SK-N-SH (cell line): ENCODE results near the gene ZNF275. TPM values are rescaled to one million over a fixed set of nuclear protein-coding genes. Genes with fewer than 3 reads are reported as not detected.

Experiments
- CTCF ChIA-PET: fragments of 300-600, 350-600 bp; formaldehyde crosslinking; extraction: SDS; loops from one replicate; lab custom pipeline; 2021; lab: Yijun Ruan, JAX
- POLR2A ChIA-PET: fragments of 350-600 bp; sonication (Branson Sonifier 250); formaldehyde crosslinking; extraction: SDS; loops from one replicate; lab custom pipeline; 2020; ENCODE audit warnings: antibody characterized with exemption, inconsistent platforms; lab: Yijun Ruan, JAX
- DNase-seq: peaks from one replicate; pipeline ENCODE4 v3.0.0; 2012
- H2AFZ ChIP-seq: fragments of 200-600 bp; sonication (generic); 2 replicates; pipeline ENCODE4 v1.8.1; 2016; ENCODE audit warnings: antibody characterized with exemption, mild to moderate bottlenecking, low read depth
- H3F3A ChIP-seq: fragments of 200-600 bp; sonication (generic); replicated peaks from 2 replicates; pipeline ENCODE3; 2016; ENCODE audit warnings: antibody characterized with exemption, mild to moderate bottlenecking; ENCODE audit not compliant: insufficient read depth
- H3K27ac ChIP-seq, 2 experiments: fragments of 200-500 bp in 1 of 2; fragments of 200-600 bp in 1 of 2; sonication (Bioruptor generic) in 1 of 2; sonication (generic), shearing (Covaris generic) in 1 of 2; 2 replicates each; pipeline versions ENCODE4 v1.5.1 to v1.6.1; 2014 to 2016; ENCODE audit warnings: low read depth in 2 of 2, inconsistent platforms in 1 of 2, low read length in 1 of 2, mild to moderate bottlenecking in 1 of 2, mixed read lengths in 1 of 2
- H3K27me3 ChIP-seq: fragments of 200-600 bp; sonication (generic), shearing (Covaris generic); 2 replicates; pipeline ENCODE4 v1.6.1; 2016; ENCODE audit warnings: mixed run types; ENCODE audit not compliant: insufficient read depth
- H3K36me3 ChIP-seq, 2 experiments: fragments of 200-500 bp in 1 of 2; fragments of 200-600 bp in 1 of 2; sonication (Bioruptor generic) in 1 of 2; sonication (generic) in 1 of 2; replicated peaks in 1 of 2; 2 replicates each; pipeline versions ENCODE3 to v1.5.1; 2014 to 2016; ENCODE audit warnings: low read length in 1 of 2, mild to moderate bottlenecking in 1 of 2; ENCODE audit not compliant: insufficient read depth in 2 of 2, control insufficient read depth in 1 of 2
- H3K4me1 ChIP-seq, 2 experiments: fragments of 200-500 bp in 1 of 2; fragments of 200-600 bp in 1 of 2; sonication (Bioruptor generic) in 1 of 2; sonication (generic), shearing (Covaris generic) in 1 of 2; 2 replicates each; pipeline versions ENCODE4 v1.5.1 to v1.6.1; 2014 to 2016; ENCODE audit warnings: low read depth in 1 of 2, low read length in 1 of 2, mixed run types in 1 of 2; ENCODE audit not compliant: insufficient read depth in 2 of 2, control insufficient read depth in 1 of 2
- H3K4me2 ChIP-seq: fragments of 200-600 bp; sonication (generic), shearing (Covaris generic); 2 replicates; pipeline ENCODE4 v1.6.1; 2017; ENCODE audit warnings: mixed run types
- H3K4me3 ChIP-seq, 2 experiments: fragments of 200-500 bp in 1 of 2; fragments of 200-600 bp in 1 of 2; sonication (Bioruptor generic) in 1 of 2; sonication (generic), shearing (Covaris generic) in 1 of 2; 2 replicates each; pipeline versions ENCODE4 v1.5.1 to v1.8.1; 2014 to 2016; ENCODE audit warnings: low read depth in 2 of 2, inconsistent platforms in 1 of 2, low read length in 1 of 2, mild to moderate bottlenecking in 1 of 2, mixed read lengths in 1 of 2, moderate library complexity in 1 of 2
- H3K79me2 ChIP-seq: fragments of 200-600 bp; sonication (generic); 2 replicates; pipeline ENCODE4 v1.8.1; 2017; ENCODE audit warnings: mild to moderate bottlenecking; ENCODE audit not compliant: insufficient read depth
- H3K9ac ChIP-seq: fragments of 200-600 bp; sonication (generic); 2 replicates; pipeline ENCODE4 v1.6.1; 2017; ENCODE audit warnings: mixed run types
- H3K9me2 ChIP-seq: fragments of 200-600 bp; sonication (generic); 2 replicates; pipeline ENCODE4 v1.6.1; 2017; ENCODE audit warnings: mixed run types
- H3K9me3 ChIP-seq: fragments of 200-600 bp; sonication (generic); 2 replicates; pipeline ENCODE4 v1.6.1; 2017; ENCODE audit warnings: mixed run types, mild to moderate bottlenecking, moderate library complexity
- H4K20me1 ChIP-seq: fragments of 200-600 bp; sonication (generic); 2 replicates; pipeline ENCODE4 v1.6.1; 2017; ENCODE audit warnings: mild to moderate bottlenecking, mixed run types; ENCODE audit not compliant: insufficient read depth
- CTCF ChIP-seq: fragments of 200-600 bp; sonication (generic); IDR thresholded peaks from 2 replicates; pipeline ENCODE4 v1.6.1; 2017; ENCODE audit warnings: antibody characterized with exemption, mild to moderate bottlenecking, moderate library complexity
- FOXJ3 ChIP-seq: sonication (generic); formaldehyde crosslinking; IDR thresholded peaks from 2 replicates; pipeline ENCODE4 v1.5.1; 2020; ENCODE audit warnings: mild to moderate bottlenecking, missing genetic modification reagents
- IRF3 ChIP-seq: fragments of 150-350 bp; IDR thresholded peaks from 2 replicates; pipeline ENCODE4 v1.6.1; 2016; ENCODE audit warnings: mild to moderate bottlenecking, low read depth, low read length
- MAX ChIP-seq: IDR thresholded peaks from 2 replicates; pipeline ENCODE4 v1.4.0; 2012; ENCODE audit warnings: low read depth
- MXI1 ChIP-seq: IDR thresholded peaks from 2 replicates; pipeline ENCODE4 v1.6.1; 2012; ENCODE audit warnings: mild to moderate bottlenecking, low read depth, low read length, improper control_type of control experiment
- PBX3 ChIP-seq: IDR thresholded peaks from 2 replicates; pipeline ENCODE4; 2012
- POLR2AphosphoS5 ChIP-seq: IDR thresholded peaks from 2 replicates; pipeline ENCODE4 v1.6.1; 2012; ENCODE audit warnings: low read depth, low read length
- RAD21 ChIP-seq: IDR thresholded peaks from 2 replicates; pipeline ENCODE4 v1.6.1; 2012; ENCODE audit warnings: mild to moderate bottlenecking, low read length
- RCOR1 ChIP-seq: fragments of 150-350 bp; IDR thresholded peaks from 2 replicates; pipeline ENCODE4 v1.6.1; 2017; ENCODE audit warnings: antibody characterized with exemption, low read length
- REST ChIP-seq: IDR thresholded peaks from 2 replicates; pipeline ENCODE4 v1.6.1; 2012; ENCODE audit warnings: mild to moderate bottlenecking, low read depth, low read length, moderate library complexity
- RXRA ChIP-seq: IDR thresholded peaks from 2 replicates; pipeline ENCODE4 v1.4.0; 2012; ENCODE audit warnings: low read depth, mild to moderate bottlenecking, borderline replicate concordance
- TEAD4 ChIP-seq: IDR thresholded peaks from 2 replicates; pipeline ENCODE4 v1.4.0; 2012; ENCODE audit warnings: mild to moderate bottlenecking, borderline replicate concordance; ENCODE audit not compliant: insufficient read depth
- USF1 ChIP-seq: IDR thresholded peaks from 2 replicates; pipeline ENCODE4 v1.4.0; 2012; ENCODE audit warnings: low read depth, borderline replicate concordance
- YY1 ChIP-seq: IDR thresholded peaks from 2 replicates; pipeline ENCODE4 v1.4.0; 2012; ENCODE audit warnings: low read depth, mild to moderate bottlenecking
- WGBS: methylation state at CpG from one replicate; pipeline ENCODE4 v1.1.6; 2017; ENCODE audit warnings: low lambda C conversion rate; 5-methylcytosine and 5-hydroxymethylcytosine counted together
- polyA plus RNA-seq, 3 experiments: library from polyadenylated mRNA; depleted of rRNA; stranded (reverse); fragments of >200 nt; gene quantifications; 2 replicates each; pipeline ENCODE4 v1.2.3, GENCODE V29; 2012

Gene ZNF275
- polyA plus RNA-seq, 1 of the 3 experiments (the other 2 are of a cell fraction) = 4.9 TPM

GRCh38 chrX:153301746-153302145, 32.2 kb upstream of the ZNF275 start:
- H3K79me2 ChIP-seq = no peaks in the 10 kb centered on the region
- no peaks in the 10 kb centered on the region for H3K9me2 ChIP-seq
- no peak overlapping the region for H3K4me2 ChIP-seq
- no peak for DNase-seq
- H3K9me3 ChIP-seq = no peaks in the 10 kb centered on the region
- H3F3A ChIP-seq = no peaks in the 10 kb centered on the region
- no peak overlapping the region for H3K27ac ChIP-seq
- ChIA-PET CTCF (no interaction called here), POLR2A (no interaction called here)
- H3K27me3 ChIP-seq = peaks cover 38% of the 10 kb centered on the region
- WGBS = 28% methylated on average over 3 of the region's 3 CpGs
- no peak overlapping the region for H2AFZ ChIP-seq
- H4K20me1 ChIP-seq = no peaks in the 10 kb centered on the region
- no peak overlapping the region for H3K9ac ChIP-seq
- no peak for TF ChIP-seq RCOR1
- no peak for TF ChIP-seq RXRA
- TF ChIP-seq USF1 = no peak
- TF ChIP-seq YY1 = no peak
- TF ChIP-seq CTCF = no peak
- TF ChIP-seq FOXJ3 = no peak
- no peak for TF ChIP-seq MAX
- no peak for TF ChIP-seq REST
- TF ChIP-seq IRF3 = no peak
- TF ChIP-seq MXI1 = no peak
- no peak for TF ChIP-seq RAD21
- no peak for TF ChIP-seq TEAD4
- TF ChIP-seq PBX3 = no peak
- no peak for TF ChIP-seq POLR2AphosphoS5
- H3K36me3 ChIP-seq = no peaks in the 10 kb centered on the region
- no peaks in the 10 kb centered on the region for H3K4me1 ChIP-seq
- H3K4me3 ChIP-seq = no peak overlapping the region
